ENCODE measurements around the gene MPPE1.

- TF ChIP-seq EZH2 (IDR thresholded peaks at IDR 0.05) (no peak), CTCF (IDR thresholded peaks at IDR 0.05 in 2 of 3, conservative IDR thresholded peaks at IDR 0.05 in 1 of 3; ENCODE audit: borderline replicate concordance in 1 of 3, insufficient read depth in 1 of 3, low read depth in 2 of 3, low read length in 2 of 3) (no peak)
Observed at GRCh38 chr18:11880586-11881304, 27.4 kb downstream of the MPPE1 start.

Measured in HCT116 (cell line).